ENCODE measurements around the gene TSHZ1.

TSHZ1 gene, protein sequence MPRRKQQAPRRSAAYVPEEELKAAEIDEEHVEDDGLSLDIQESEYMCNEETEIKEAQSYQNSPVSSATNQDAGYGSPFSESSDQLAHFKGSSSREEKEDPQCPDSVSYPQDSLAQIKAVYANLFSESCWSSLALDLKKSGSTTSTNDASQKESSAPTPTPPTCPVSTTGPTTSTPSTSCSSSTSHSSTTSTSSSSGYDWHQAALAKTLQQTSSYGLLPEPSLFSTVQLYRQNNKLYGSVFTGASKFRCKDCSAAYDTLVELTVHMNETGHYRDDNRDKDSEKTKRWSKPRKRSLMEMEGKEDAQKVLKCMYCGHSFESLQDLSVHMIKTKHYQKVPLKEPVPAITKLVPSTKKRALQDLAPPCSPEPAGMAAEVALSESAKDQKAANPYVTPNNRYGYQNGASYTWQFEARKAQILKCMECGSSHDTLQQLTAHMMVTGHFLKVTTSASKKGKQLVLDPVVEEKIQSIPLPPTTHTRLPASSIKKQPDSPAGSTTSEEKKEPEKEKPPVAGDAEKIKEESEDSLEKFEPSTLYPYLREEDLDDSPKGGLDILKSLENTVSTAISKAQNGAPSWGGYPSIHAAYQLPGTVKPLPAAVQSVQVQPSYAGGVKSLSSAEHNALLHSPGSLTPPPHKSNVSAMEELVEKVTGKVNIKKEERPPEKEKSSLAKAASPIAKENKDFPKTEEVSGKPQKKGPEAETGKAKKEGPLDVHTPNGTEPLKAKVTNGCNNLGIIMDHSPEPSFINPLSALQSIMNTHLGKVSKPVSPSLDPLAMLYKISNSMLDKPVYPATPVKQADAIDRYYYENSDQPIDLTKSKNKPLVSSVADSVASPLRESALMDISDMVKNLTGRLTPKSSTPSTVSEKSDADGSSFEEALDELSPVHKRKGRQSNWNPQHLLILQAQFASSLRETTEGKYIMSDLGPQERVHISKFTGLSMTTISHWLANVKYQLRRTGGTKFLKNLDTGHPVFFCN (N-terminal part only)

DNA sequence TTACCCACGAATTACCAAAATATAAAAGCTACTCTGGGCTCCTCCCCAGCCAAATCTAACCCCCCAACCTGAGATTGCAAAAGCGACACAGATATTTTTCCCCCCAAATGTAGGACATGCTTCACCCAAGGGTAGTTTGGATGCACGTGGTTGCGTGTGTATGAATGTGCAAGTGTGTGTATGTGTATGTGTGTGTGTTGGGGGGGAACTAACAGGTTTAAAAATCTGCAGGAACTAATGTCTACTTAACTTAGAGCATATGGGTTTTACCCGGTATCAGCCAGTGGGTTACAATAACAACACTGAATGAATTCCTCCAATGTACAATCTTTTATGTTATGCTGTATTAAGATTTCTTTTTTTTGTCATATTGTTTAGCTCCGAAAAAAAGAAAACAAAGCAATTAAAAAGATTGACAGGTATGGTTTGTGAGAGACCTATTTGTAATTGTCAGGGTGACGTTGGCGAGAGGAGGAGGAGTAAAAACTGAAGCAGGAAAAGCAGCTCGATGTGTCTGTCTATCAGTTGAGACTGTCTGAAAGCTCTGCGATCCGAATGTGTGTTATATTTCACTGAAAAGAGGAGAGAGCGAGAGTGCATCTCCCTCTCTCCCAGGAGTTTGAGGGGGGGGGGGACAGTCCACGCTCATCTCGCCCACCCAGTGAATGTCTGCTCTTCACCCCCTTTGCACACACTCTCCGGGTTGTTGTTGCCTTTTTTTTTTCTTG is at the start of gene TSHZ1:
TSS of gene TSHZ1 (plus strand) at position 524 of the 728 bp plus-strand sequence. CDS start 1,080 bp downstream, outside the sequence.
- peaks cover 53% of the 10 kb centered on the region for H3K4me1 Mint-ChIP-seq
- H3K36me3 Mint-ChIP-seq = peaks cover 44% of the 10 kb centered on the region
- H3K4me3 Mint-ChIP-seq = peak within 1 kb of the TSS; percentile 100
- peak within 1 kb of the TSS; percentile 98 for H3K27ac Mint-ChIP-seq
- DNase-seq (ENCODE audit: low spot score in 2 of 2) = peak; percentile 22 to 66
- H3K9me3 Mint-ChIP-seq = no peaks in the 10 kb centered on the region
- peak; percentile 49 for ATAC-seq

- no peak for ATAC-seq
- no peaks in the 10 kb centered on the region for H3K36me3 Mint-ChIP-seq
- no peak overlapping the region for H3K27ac Mint-ChIP-seq
- DNase-seq (ENCODE audit: low spot score in 2 of 2) = peak in 1 of 2 donors; percentile 48
- H3K4me1 Mint-ChIP-seq = peaks cover 11% of the 10 kb centered on the region
- H3K9me3 Mint-ChIP-seq = no peaks in the 10 kb centered on the region
- peak overlapping the region; percentile 60 for H3K4me3 Mint-ChIP-seq
Measured at GRCh38 chr18:75161256-75162028, 49.2 kb upstream of the TSHZ1 start.

GRCh38 chr18:75162467-75162866 is 48.1 kb upstream of the TSHZ1 start:
- no peak for DNase-seq (ENCODE audit: low spot score in 2 of 2)
- Mint-ChIP-seq H3K36me3 (no peaks in the 10 kb centered on the region), H3K4me1 (peaks cover 11% of the 10 kb centered on the region), H3K4me3 (no peak overlapping the region), H3K27ac (no peak overlapping the region), H3K9me3 (no peaks in the 10 kb centered on the region)
- no peak for ATAC-seq

- no peak overlapping the region for H3K27ac Mint-ChIP-seq
- no peak for ATAC-seq
- no peaks in the 10 kb centered on the region for H3K9me3 Mint-ChIP-seq
- H3K4me1 Mint-ChIP-seq = peaks cover 11% of the 10 kb centered on the region
- no peaks in the 10 kb centered on the region for H3K36me3 Mint-ChIP-seq
- no peak for DNase-seq (ENCODE audit: low spot score in 2 of 2)
- H3K4me3 Mint-ChIP-seq = no peak overlapping the region
Measured at GRCh38 chr18:75162978-75163377, 47.6 kb upstream of the TSHZ1 start.

DNA sequence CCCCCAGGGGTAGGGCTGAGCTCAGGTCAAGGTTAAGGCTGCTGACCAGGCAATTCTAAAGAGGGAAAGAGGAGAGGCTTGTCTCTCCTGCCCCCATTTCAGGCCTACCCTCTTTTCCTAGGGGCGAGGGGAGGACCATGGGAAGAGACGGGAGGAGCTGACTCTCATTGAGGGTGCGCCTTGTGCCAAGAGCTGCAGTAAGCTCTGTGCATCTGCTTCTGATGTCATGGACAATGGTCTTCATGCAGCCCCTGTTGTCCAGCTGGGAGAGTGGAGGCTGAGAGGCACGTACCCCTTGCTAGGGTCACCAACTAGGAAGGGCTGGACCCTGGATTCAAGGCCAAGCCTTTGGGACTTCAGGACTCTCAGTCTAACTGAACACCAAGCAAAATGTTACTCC is 46.9 kb upstream of the TSHZ1 start:
- DNase-seq (ENCODE audit: low spot score in 2 of 2) = no peak
- no peak overlapping the region for H3K4me3 Mint-ChIP-seq
- ATAC-seq = no peak
- no peaks in the 10 kb centered on the region for H3K36me3 Mint-ChIP-seq
- no peak overlapping the region for H3K27ac Mint-ChIP-seq
- no peaks in the 10 kb centered on the region for H3K9me3 Mint-ChIP-seq
- peaks cover 11% of the 10 kb centered on the region for H3K4me1 Mint-ChIP-seq

DNA sequence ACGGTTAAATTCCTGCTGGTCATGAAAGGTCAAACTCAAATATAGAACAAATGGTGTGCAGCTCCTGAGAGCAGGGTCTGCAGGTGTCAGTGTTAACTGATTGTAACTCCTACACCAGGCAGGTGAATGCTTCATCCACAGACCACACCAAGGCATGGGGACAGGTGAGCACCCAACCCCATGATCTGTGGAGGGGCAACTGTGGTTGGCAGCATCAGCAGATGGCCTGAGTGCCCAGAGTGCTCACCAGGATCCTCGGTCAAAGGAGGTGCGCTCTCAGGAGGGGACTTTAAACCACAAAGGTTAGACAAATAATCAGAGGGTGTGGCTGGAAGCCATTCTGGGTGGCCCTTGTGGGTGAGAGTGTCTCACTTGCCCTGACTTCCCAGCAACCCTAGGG is 46.1 kb upstream of the TSHZ1 start:
- H3K4me1 Mint-ChIP-seq = peaks cover 11% of the 10 kb centered on the region
- no peak overlapping the region for H3K4me3 Mint-ChIP-seq
- no peaks in the 10 kb centered on the region for H3K9me3 Mint-ChIP-seq

GRCh38 chr18:75165926-75166325 is 44.7 kb upstream of the TSHZ1 start:
- Mint-ChIP-seq H3K27ac (no peak overlapping the region), H3K36me3 (no peaks in the 10 kb centered on the region), H3K9me3 (no peaks in the 10 kb centered on the region), H3K4me3 (no peak overlapping the region), H3K4me1 (peaks cover 11% of the 10 kb centered on the region)
- ATAC-seq = no peak
- no peak for DNase-seq (ENCODE audit: low spot score in 2 of 2)

More for the DNA sequence above, 46.1 kb upstream of the TSHZ1 start:
- H3K27ac Mint-ChIP-seq = no peak overlapping the region
- no peaks in the 10 kb centered on the region for H3K36me3 Mint-ChIP-seq
- no peak for DNase-seq (ENCODE audit: low spot score in 2 of 2)
- no peak for ATAC-seq

- H3K27ac Mint-ChIP-seq = no peak overlapping the region
- H3K9me3 Mint-ChIP-seq = no peaks in the 10 kb centered on the region
- no peak overlapping the region for H3K4me3 Mint-ChIP-seq
- no peak for DNase-seq (ENCODE audit: low spot score in 2 of 2)
- H3K4me1 Mint-ChIP-seq = peaks cover 1% of the 10 kb centered on the region
- no peak for ATAC-seq
- H3K36me3 Mint-ChIP-seq = no peaks in the 10 kb centered on the region
Measured at GRCh38 chr18:75167137-75167536, 43.5 kb upstream of the TSHZ1 start.

DNA sequence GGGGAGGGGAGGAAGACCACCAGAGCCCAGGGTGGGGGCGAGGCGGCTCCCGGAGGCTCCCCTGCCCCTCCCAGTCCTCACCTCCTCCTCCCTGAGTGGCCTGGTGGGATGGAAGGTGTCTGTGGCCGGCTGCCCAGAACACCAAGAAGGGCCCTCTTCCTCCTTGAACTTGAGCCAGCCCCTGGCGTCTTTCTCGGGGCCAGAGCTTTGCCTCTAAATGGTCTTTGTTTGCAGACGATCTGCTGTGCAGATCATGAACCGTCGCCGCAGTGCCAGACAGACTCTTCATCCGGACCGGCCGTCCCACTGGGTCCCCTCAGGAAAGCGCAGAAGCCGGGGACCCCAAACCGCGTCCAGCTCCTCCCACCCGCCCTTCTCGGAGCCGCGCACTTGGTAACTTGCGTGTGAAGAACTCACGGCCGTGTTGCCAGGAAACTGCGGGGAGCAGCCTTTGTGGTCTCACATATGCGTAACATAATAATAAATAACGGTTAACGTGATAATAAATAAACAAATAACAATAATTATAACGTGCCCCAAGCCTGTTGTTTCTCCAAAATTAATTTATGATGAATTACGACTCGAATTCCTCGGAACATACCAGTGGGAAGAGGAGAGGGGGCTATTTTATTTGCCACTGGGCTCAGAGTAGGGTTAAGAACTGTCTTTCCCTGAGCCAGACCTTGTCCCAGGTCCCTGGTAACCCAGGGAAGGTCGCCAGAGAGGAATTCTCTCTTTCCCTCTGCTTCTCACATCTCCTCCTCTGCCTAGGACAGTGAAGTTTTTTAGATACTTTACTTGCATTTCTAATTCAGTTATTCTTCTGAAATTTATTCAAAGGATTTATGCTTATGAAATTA is 42.6 kb upstream of the TSHZ1 start:
- DNase-seq (ENCODE audit: low spot score in 2 of 2) (no peak), ATAC-seq (no peak)
- Mint-ChIP-seq H3K27ac (no peak overlapping the region), H3K9me3 (no peaks in the 10 kb centered on the region), H3K4me3 (no peak overlapping the region), H3K36me3 (no peaks in the 10 kb centered on the region), H3K4me1 (peaks cover 4% of the 10 kb centered on the region)

GRCh38 chr18:75168619-75169018 is 42.0 kb upstream of the TSHZ1 start:
- Mint-ChIP-seq H3K36me3 (no peaks in the 10 kb centered on the region), H3K4me3 (no peak overlapping the region), H3K4me1 (peaks cover 6% of the 10 kb centered on the region), H3K9me3 (no peaks in the 10 kb centered on the region), H3K27ac (no peak overlapping the region)
- ATAC-seq = no peak
- DNase-seq (ENCODE audit: low spot score in 2 of 2) = no peak

DNA sequence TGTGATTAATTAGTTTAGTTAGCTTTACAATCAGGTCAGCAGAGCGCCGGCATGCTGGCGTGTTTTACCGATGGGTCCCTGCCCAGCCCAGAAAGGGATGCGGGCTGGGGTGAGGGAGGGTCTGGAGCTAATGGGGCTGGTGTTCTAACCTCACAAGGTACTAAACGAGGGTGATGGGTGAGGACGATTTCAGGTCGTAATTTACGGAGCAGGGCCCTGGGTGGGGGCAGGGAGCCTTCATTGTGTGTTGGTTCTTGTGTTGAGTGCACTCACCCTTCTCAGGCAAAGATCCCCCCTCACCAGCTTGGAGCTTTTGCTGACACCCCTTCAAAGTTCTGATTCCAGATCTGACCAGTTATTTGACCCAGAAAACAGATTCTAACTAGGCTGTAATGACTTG is 41.2 kb upstream of the TSHZ1 start:
- DNase-seq (ENCODE audit: low spot score in 2 of 2) = no peak
- ATAC-seq = no peak
- no peaks in the 10 kb centered on the region for H3K36me3 Mint-ChIP-seq
- no peak overlapping the region for H3K4me3 Mint-ChIP-seq
- H3K4me1 Mint-ChIP-seq = peaks cover 6% of the 10 kb centered on the region
- H3K27ac Mint-ChIP-seq = no peak overlapping the region
- no peaks in the 10 kb centered on the region for H3K9me3 Mint-ChIP-seq

DNA sequence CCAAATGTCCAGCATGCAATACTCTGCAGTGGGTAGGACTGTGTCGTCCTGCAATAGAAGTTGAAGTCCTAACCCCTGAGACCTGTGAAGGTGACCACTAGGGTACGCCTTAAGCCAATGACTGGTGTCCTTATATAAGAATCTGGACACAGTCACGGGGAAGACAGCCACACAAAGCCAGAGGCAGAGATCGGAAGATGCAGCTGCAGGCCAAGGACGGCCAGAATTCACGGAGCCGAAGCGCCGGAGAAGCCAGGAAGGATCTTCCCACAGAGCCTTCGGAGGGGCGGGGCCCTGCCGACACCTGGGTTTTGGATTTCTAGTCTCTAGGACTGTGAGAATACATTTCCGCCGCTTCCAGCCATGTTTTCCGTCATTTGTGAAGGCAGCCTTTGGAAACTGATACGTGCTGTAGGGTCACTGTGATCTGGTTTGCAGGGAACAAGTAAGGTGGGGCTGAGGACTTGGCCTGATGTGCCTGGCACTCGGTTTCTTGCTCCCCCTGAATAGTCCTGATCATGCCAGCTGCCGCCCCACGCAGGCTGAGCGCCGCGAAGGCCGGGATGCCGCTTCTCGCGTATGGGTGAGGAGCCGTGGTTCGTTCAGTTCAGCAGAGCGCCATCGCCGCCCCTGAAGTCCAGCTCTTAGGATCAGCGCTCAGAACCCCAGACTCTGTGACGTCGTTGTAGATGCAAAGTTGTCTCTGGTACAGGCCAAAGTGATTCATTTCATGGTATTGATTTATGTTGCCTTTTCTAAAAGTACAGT is 40.4 kb upstream of the TSHZ1 start:
- Mint-ChIP-seq H3K4me3 (no peak overlapping the region), H3K36me3 (no peaks in the 10 kb centered on the region), H3K27ac (no peak overlapping the region), H3K9me3 (no peaks in the 10 kb centered on the region), H3K4me1 (peaks cover 6% of the 10 kb centered on the region)
- ATAC-seq = no peak
- no peak for DNase-seq (ENCODE audit: low spot score in 2 of 2)

DNA sequence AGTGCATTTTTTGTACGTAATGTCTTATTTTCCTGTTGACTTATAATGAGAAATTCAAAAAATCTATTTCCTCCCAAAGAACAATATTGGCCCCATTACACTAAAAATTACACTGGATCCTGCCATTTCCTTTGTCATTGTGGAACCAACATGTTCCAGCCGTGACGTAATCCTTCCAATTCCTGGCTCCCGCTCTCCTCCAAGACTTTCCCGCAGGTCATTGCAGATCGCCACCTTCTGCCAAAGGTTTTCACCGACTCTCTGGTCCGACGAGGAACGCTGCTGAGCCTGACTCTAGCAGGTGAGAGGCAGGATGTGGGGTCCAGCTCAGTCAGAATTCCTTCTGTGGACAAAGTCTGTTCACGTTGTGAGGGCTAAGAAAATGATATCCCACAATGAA is 39.7 kb upstream of the TSHZ1 start:
- no peak overlapping the region for H3K4me3 Mint-ChIP-seq
- peaks cover 6% of the 10 kb centered on the region for H3K4me1 Mint-ChIP-seq

More for the DNA sequence above, 39.7 kb upstream of the TSHZ1 start:
- Mint-ChIP-seq H3K27ac (no peak overlapping the region), H3K36me3 (no peaks in the 10 kb centered on the region), H3K9me3 (no peaks in the 10 kb centered on the region)
- DNase-seq (ENCODE audit: low spot score in 2 of 2) = no peak
- ATAC-seq = no peak
